ENCODE data around the gene MXI1.

Gene MXI1

DNA sequence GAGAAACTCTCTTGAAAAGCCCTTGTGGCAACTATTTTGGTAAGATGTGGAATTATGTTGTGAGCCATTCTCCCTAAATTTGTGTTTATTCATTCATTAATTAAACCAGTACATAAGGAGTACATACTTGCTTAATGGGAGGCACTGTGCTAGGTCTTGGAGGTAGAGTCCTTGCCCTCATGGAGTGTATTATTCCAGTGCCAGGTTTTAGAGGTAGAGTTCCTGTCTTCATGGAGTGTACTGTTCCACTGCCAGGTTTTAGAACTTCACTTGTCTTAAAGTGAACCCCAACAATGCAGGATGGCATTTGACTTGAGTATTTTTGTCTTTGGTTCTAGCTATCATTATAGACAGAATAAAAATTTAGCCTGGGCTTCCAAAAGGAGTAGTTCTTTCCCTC is 8.8 kb downstream of the MXI1 start:
- DNase-seq (ENCODE audit: low read depth), result no peak

DNA sequence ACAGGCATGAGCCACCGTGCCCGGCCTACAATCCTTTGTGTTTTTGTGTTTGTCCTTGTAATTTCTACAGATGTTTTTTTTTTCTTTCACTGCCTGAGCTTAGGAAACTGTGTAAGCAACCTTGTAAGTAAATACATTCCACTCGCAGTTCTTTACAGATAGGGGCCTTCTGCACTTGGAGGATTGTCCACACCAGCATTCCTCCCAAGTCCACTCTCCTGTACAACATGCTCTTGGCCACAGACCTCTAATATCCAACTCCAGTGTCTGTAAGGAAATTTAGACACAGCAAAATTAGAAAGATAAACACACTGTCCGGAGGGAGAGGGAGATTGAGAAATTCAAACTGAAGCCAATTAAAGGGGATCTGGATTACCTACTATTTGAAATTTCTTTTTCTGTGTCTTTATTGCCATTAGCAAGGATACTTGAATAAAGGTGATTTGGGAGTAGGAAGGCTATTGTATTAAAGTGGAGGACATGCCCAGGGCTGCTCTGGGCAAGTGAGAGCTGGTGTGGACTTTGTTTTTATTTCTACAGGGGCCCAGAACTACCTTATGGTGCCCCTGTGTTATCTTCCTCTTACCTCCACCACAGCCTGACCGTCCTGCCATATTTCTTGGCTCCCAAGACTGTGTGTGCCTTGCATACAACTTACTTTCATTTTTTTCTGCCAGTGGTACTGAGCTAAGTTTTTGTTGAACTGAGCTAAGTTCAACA is 9.7 kb downstream of the MXI1 start:
- DNase-seq (ENCODE audit: low read depth), result no peak

DNA sequence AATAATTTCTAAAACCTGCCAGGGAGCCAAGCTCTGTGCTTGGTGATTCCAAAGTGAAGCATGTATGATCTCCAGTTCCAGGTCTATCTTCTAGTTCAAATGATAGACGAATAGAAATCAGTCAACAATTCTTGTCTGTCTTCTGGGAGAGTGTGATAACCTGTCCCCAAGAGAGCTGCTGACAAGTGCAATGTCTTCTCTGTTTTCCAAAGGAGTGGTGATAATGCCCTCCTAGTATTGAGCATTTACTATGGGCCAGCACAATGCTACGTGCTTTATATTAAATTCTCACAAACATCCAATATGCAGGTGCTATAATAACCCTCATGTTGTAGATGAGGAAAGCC is 10.2 kb downstream of the MXI1 start:
- DNase-seq (ENCODE audit: low read depth), result no peak

DNA sequence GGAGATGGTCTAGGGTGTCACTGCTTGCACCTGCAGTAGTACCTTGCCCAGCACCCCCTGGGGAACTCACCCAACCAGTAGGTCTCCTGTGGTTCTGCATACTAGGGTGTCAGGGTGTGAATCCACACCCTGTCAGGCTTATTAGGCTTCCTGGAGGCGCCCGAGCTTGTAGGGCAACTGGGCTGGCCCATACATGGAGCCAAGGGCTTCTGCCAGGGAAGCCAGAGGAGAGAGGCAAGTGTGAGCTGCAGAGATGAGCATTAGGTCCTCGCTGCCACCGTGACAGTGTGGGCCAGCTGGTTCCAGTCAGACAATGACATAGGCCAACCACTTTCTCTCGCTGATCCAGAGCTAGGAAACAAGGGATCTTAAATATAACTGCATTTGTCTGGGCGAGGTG is 11.2 kb downstream of the MXI1 start:
- DNase-seq (ENCODE audit: low read depth), result no peak

DNA sequence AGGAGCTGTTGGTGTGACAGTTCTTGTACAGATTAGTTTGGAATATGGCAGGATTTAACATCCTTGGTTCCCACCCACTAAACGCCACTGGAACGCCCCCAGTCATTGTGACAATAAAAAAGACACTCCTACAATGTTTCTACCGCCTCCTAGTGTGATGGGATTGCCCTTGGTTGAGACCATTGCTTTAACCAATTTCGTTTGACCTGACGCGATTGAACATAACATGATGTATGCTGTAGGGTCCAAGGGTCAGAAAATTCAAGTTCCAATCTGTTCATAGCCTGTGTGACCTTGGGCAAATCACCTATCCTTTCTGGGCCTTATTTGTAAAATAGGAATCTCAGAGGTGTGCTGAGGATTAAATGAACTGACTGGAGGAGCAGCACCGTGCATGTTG is 12.5 kb downstream of the MXI1 start:
- no peak for DNase-seq (ENCODE audit: low read depth)

DNA sequence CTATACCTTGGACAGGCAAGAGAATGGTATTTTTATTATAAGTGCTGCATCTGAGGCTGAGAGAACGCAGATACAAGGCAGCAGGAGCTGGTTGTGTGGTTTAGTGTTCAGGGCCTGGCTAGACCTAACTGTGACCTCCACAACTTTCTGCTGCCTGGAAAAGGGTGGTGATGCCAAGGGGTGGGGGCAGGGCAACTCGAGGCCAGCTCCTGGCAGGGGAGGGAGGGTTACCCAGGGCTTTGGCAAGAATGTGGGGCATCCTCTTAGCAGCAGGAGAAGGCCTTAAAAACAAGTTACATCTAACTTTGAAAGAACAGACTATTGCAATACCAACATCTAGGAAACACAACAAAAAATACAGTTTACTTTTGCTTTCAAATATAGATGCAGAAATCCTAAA is 13.0 kb downstream of the MXI1 start:
- DNase-seq (ENCODE audit: low read depth), result no peak

DNA sequence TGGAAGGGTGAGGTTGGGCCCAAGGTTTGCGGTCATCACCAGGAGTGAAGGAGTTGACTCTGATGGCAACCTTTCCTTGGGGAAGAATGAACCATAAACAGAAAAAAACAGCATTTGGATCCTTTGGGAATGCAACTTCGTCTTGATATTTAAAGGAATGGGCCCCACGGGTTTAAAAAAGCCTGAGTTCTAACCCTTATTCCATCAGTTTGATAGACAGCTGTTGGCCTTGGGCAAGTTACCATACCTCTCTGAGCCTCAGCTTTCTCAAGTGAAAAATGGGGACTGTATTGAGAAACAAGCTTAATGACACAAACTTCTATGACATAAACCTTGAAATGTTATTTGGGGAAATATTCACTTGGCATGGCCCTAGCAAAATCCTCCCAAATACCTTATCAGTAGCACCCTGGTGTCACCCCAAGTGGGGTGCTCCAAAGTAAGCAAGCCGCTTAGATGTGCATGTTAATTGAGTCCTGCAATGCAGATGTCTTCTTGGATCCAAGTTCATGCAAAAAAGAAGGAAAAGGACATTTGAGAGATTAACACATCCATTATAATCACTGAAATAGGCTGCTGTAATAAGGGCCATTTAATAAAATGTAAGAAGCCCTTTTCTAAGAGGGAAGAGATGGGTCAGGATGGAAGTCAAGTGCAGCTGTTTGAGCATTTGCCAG is 13.8 kb downstream of the MXI1 start:
- DNase-seq (ENCODE audit: low read depth), result no peak

DNA sequence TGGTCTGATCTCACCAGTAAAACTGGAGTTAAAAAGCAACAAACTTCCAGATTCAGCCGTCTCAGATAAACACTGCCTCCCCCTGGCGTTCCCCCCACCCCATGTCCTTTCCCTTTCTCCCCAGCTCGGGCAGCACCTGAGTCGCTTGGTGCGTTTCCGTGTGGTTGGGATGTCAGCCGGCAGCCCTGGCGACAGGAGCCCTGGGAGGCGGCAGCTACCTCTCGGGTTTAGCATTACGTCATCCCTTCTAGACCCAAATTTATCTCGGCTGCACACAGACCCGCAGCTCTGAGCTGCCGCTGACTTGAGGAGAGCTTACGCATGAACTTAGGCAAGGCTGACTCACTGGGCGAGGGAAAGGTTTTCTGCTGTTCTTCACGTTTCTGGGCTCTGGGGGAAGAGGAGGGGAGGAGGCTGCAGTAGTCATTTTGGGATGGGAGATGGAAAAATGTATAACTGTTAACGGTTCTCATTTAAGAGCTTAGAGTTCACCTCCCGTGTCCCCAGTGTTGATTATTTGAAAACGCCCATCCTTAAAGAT is 14.4 kb downstream of the MXI1 start:
- peak; percentile 94 for DNase-seq (ENCODE audit: low read depth)

DNA sequence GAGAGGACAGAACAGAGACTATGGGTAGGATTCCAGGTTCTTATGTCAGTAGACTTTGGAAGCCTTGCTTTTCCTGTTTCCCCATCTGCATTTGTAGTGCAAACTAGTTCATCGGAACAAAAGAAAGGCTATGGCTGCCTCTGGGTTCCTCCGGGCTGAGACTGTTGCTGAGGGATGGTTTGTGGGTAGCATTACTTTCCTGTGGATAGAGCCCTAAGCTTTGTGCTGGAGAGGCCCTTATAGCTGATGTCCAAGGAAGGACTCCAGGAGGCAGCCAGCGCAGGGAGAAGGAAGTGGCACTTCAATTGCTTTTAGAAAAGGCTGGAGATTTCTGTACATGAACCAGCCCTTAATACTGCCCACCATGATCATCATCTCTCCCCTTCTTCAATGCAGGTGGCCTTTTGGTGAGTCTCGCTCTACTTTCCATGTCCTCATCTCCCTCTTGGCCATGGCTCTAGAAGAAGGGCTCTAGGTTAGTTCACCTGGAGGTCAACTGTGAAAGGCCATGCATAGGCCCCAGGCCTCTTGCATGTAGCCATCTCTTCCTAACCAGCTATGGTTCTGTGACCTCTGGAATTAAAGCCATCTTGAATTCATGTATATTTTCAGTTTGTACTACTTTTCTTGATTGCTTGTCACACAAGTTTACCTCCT is 15.4 kb downstream of the MXI1 start:
- no peak for DNase-seq (ENCODE audit: low read depth)

DNA sequence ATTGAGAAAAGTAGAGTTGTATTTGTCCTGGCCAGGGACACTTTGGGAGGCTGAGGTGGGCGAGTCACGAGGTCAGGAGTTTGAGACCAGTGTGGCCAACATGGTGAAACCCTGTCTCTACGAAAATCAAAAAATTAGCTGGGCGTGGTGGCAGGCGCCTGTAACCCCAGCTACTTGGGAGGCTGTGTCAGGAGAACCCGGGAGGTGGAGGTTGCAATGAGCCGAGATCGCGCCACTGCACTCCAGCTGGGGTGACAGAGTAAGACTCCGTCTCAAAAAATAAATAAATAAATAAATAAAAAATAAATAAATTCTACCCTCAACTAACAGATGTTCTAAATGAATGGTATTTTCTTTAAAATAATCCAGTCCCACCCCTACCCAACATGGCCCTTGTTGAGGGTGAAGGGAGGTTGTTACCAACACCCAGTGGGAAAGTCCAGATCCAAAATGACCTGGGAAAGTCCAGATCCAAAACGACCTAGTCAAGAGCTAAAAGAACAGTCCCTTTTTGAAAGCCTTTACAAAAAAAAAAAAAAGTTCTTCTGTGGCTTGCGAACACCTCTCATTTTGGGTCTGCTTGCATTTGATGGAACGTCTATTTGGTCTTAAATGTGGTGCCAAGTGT is 16.0 kb downstream of the MXI1 start:
- no peak for DNase-seq (ENCODE audit: low read depth)

DNA sequence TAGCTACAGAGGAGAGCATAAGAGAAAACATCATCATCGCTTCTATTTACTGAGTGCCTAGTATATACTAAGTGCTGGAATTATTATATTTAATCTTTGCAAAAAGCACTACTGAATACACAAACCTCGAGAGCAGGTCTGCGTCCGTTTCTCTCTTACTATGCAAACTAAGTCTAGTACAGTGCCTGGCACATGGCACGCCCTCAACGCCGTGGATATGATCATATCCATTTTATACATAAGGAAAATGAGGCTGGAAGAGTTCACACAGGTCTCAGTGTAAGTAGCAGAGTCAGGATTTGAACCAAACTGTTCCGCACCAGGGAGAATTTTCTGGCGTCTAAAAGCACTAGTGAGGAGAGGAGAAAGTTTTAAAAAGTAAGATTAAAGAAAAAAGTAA is 17.6 kb downstream of the MXI1 start:
- no peak for DNase-seq (ENCODE audit: low read depth)

DNA sequence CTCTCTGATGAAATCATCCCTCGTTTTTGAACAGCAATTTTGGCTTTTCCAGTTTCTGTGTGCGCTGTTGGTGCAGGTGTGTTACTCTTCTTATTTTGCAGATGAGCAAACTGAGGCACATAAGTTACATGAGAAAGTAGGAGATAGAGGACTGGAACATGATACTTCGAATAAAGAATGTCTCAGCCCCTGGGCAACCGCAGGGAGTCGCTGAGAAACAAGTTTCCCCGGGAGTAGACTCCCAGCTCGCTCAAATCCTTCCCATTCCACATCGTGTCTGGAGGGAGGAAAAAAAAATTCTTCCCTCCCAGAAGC is 18.0 kb downstream of the MXI1 start:
- no peak for DNase-seq (ENCODE audit: low read depth)

DNA sequence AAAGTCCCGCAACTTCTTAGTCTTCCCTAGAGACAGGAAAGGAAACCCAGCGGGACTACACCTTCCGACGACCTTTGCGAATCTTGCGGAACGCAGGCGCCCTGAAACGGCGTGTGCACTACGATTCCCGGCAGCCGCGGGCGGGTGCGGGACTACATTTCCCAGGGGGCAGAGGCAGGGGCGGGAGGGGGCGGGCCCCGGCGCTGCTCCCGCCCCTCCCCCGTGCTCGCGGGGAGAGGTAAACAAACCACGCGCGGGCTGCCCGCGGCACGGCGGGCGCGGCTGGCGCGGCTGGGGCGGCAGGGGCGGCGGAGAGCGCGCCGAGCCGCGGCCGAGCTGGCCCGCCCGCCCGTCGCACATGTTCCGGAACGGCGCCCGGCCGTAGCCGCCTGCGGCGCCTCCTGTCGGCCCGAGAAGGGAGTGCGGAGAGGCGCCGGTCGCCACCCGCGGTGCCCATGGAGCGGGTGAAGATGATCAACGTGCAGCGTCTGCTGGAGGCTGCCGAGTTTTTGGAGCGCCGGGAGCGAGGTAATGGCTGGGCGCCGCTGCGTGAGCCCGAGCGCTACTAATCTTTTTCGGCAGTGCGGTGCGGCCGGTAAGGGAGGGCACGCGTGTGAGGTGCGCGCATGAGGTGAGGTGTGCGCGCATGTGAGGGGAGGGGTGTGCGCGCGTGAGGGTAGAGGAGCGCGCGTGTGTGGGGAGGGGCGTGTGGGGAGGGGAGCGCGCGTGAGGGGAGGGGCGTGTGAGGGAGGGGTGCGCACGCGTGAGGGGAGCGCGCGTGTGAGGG is 18.5 kb downstream of the MXI1 start:
- DNase-seq (ENCODE audit: low read depth), result peak; percentile 95

DNA sequence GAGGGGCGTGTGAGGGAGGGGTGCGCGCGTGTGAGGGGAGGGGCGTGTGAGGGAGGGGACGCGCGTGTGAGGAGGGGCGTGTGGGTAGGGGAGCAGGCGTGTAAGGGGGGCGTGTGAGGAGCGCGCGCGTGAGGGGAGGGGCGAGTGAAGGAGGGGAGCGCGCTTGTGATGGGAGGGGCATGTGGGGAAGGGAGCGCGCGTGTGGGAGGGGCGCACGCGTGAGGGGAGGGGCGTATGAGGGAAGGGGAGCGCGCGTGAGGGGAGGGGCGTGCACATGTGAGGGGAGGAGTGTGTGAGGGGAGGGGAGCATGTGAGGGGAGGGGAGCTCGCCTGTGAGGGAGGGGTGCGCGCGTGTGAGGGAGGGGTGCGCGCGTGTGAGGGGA is 19.1 kb downstream of the MXI1 start:
- DNase-seq (ENCODE audit: low read depth), result peak; percentile 88

DNA sequence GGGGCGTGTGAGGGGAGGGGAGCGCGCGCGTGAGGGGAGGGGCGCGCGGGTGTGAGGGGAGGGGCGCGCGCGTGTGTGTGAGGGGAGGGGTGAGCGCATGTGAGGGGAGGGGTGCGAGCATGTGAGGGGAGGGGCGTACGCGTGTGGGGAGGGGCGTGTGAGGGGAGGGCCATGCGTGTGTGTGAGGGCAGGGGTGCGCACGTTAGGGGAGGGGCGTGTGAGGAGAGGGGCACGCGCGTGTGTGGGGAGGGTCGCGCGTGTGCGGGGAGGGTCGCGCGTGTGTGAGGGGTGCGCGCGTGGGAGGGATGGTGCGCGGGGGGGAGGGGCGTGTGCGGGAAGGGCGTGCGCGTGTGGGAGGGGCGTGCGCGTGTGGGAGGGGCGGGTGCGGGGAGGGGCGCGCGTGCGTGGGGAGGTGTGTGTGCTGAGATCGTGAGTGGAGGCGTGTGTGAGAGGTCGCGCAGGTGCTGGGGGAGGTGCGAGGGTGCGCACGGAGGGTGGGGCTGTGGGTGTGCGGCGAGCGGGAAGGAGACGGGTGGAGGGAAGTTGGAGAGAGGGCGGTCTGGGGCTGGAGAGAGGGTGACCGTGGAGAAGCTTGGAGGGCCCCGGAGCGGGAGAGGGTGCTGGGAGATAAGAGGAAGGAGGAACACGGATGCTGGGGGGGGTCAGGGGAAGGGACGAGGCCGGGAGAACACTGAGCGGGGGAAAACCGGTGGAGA is 19.7 kb downstream of the MXI1 start:
- DNase-seq (ENCODE audit: low read depth), result peak; percentile 50

DNA sequence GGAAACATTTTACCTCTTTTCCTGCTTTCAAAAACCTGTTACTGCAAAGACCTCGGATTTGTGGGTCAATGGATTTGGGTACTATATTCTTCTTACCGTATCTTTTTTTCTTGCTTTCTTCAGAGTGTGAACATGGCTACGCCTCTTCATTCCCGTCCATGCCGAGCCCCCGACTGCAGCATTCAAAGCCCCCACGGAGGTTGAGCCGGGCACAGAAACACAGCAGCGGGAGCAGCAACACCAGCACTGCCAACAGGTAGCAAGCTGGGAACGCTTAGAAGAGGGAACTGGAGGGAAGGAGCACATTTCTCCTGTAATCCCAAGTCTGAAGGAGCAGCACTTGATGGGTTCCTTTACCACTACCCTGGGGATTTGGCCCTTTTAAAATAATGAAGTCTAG is 20.7 kb downstream of the MXI1 start:
- no peak for DNase-seq (ENCODE audit: low read depth)

DNA sequence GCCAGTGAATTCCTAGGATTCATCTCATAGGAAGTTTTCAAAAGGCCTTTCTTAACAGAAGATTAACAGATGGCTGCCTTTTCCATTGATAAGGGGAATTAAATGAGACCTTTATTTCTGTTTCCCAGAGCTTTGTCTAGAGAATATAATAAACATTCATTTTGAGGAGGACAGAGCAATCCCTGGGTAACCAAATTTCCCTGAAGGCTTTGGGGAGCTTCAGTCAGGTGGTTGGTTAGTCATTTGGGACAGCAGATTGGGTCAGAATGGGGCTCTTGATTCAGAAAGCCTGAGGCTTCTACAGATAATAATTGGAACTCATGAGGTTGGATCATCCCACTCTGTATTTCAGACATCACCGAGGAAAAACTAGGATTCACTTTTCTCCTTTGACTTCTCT is 21.8 kb downstream of the MXI1 start:
- DNase-seq (ENCODE audit: low read depth), result no peak

DNA sequence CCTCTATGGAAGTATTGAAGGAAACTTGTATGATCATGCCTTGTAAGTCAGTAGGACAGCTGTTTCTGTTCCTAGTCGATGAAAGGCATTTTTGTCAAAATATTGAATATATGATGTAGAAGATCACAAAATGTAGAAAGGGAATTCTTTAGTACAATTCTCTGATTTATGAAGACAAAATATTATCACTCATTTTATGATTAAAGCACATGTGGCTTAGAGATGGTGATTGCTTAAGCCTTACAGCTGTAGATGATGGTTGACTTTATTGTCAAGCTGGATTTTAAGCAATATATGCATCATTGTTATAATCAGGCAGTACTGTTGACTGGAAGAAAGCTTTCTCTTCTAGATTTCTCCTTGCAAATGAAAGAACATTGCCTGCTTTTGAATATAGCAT is 26.4 kb downstream of the MXI1 start:
- DNase-seq (ENCODE audit: low read depth), result no peak

DNA sequence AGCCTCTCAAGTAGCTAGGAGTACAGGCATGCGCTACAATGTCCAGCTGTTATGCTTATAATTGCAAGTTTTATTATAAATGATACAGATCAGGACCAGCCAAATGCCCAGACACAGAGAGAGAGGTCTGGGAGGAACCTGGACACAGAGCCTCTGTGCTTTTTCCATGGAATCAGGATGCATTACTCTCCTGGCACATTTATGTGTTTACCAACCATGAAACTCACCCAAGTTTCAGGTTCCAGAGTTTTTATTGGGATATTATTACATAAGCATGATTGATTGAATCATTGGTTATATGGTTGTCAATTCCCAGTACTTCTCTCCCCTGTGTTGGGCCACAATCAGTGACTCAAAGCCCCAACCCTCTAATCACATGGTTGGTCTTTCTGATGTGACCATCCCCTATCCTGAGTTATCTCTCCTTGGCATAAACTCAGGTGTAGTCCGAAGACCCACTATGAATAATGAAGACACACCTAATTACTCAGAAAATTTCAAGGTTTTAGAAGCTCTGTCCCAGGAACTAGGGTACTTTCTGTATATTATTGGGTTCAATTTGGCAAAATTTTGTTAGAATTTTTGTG is 30.6 kb downstream of the MXI1 start:
- DNase-seq (ENCODE audit: low read depth), result no peak

DNA sequence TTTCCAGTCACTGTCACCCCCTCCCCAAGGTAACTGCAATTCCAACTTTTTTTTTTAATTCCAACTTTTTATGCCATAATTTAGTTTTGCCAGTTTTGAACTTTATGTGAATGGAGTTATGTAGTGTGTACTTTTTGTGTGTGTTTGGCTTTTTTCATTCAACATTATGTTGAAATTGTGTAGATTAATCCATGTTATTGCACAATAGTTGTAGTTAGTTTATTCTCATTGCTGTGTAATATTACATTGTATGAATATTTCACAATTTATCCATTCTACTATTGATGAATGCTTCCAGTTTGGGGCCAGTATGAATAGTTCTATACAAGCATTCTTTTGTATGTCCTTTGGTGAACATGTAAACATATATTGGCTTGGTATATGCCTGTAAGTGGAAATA is 32.5 kb downstream of the MXI1 start:
- DNase-seq (ENCODE audit: low read depth), result no peak

DNA sequence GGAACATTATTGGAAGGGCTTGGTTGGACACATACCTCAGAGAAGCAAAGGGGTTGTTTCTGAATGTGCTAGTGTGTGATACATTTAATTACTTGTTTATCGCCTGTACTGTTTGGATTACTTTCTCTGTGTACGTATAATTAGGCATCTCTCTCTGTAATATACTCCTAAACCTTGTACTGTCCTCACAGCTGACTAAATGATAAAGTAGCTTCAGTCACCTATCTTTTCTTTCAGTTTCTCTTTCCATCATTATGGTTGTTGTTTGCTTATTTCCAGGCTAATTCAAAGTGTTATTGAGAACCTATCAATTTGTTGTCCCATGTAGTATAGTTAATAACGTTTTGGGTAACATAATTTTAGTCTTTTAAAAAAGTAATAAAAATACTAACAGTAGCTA is 34.0 kb downstream of the MXI1 start:
- DNase-seq (ENCODE audit: low read depth), result no peak
